Neural progenitor cell (in vitro differentiated cells): ENCODE data around the gene FRY. TPM values are rescaled to one million over a fixed set of nuclear protein-coding genes. Genes with fewer than 3 reads are reported as not detected.

Experiments
- DNase-seq: peaks from one replicate; pipeline ENCODE4 v3.0.0-alpha.2; 2016; ENCODE audit warnings: low spot score
- H2AFZ ChIP-seq: fragments of 200-600 bp; sonication (generic); replicated peaks from 2 replicates; pipeline ENCODE4 v1.6.1; 2016; ENCODE audit warnings: antibody characterized with exemption
- H3F3A ChIP-seq: fragments of 200-600 bp; sonication (generic); 2 replicates; pipeline ENCODE4 v1.6.1; 2016; ENCODE audit warnings: antibody characterized with exemption, low read depth
- H3K27ac ChIP-seq: fragments of 200-600 bp; sonication (generic); 2 replicates; pipeline ENCODE4 v1.5.1; 2016; ENCODE audit warnings: mild to moderate bottlenecking
- H3K27me3 ChIP-seq: fragments of 200-600 bp; sonication (generic); 2 replicates; pipeline ENCODE4 v1.6.1; 2016; ENCODE audit warnings: mild to moderate bottlenecking, moderate library complexity
- H3K36me3 ChIP-seq: fragments of 200-600 bp; sonication (generic); 2 replicates; pipeline ENCODE4 v1.5.1; 2016
- H3K4me1 ChIP-seq: fragments of 200-600 bp; sonication (generic); 2 replicates; pipeline ENCODE4 v1.6.1; 2016; ENCODE audit warnings: mixed run types
- H3K4me2 ChIP-seq: fragments of 200-600 bp; sonication (generic); 2 replicates; pipeline ENCODE4 v1.6.1; 2016
- H3K4me3 ChIP-seq: fragments of 200-600 bp; sonication (generic); 2 replicates; pipeline ENCODE4 v1.5.1; 2016
- H3K79me2 ChIP-seq: fragments of 200-600 bp; sonication (generic); 2 replicates; pipeline ENCODE4 v1.6.1; 2016; ENCODE audit warnings: low read depth
- H3K9ac ChIP-seq: fragments of 200-600 bp; sonication (generic); 2 replicates; pipeline ENCODE4 v1.6.1; 2016
- H3K9me3 ChIP-seq: fragments of 200-600 bp; sonication (generic); 2 replicates; pipeline ENCODE4 v1.5.1; 2016; ENCODE audit warnings: low read depth
- H4K20me1 ChIP-seq: fragments of 200-600 bp; sonication (generic); 2 replicates; pipeline ENCODE4 v1.6.1; 2016; ENCODE audit warnings: low read depth
- H3K27ac Mint-ChIP-seq: 3 replicates; pipeline ENCODE4 v1.8.0; 2021; ENCODE audit warnings: mixed read lengths
- H3K27me3 Mint-ChIP-seq: 2 replicates; pipeline ENCODE4 v1.8.0; 2022; ENCODE audit warnings: low read depth, mild to moderate bottlenecking, inconsistent platforms, moderate library complexity, mixed read lengths; ENCODE audit not compliant: insufficient read depth
- H3K36me3 Mint-ChIP-seq: 3 replicates; pipeline ENCODE4 v1.8.0; 2021; ENCODE audit warnings: mixed read lengths
- H3K4me1 Mint-ChIP-seq: 3 replicates; pipeline ENCODE4 v1.8.0; 2021; ENCODE audit warnings: mixed read lengths
- H3K4me3 Mint-ChIP-seq: 3 replicates; pipeline ENCODE4 v1.8.0; 2021; ENCODE audit warnings: mild to moderate bottlenecking, moderate library complexity, mixed read lengths
- H3K9me3 Mint-ChIP-seq: 3 replicates; pipeline ENCODE4 v1.8.0; 2020; ENCODE audit warnings: mixed read lengths
- EZH2 ChIP-seq: fragments of 200-600 bp; sonication (generic); IDR thresholded peaks from 2 replicates; pipeline ENCODE4 v1.6.1; 2017; ENCODE audit warnings: antibody characterized with exemption, mild to moderate bottlenecking, moderate library complexity
- EZH2phosphoT487 ChIP-seq: fragments of 200-600 bp; sonication (generic); IDR thresholded peaks from 2 replicates; pipeline ENCODE4 v1.6.1; 2017; ENCODE audit warnings: antibody characterized with exemption
- total RNA-seq: library from RNA; depleted of rRNA; stranded (reverse); fragments of >200 nt; gene quantifications from 2 replicates; pipeline ENCODE4 v1.2.3, GENCODE V29; 2015; ENCODE audit warnings: low replicate concordance
- TF ChIP-seq, protein P1 (sequence below): fragments of 200-600 bp; sonication (generic); IDR thresholded peaks from 2 replicates; pipeline ENCODE4 v1.5.1; 2017; ENCODE audit warnings: antibody characterized with exemption, mild to moderate bottlenecking

Gene FRY
- total RNA-seq, 1 donor from 2014 or later: 12.6 TPM

DNA sequence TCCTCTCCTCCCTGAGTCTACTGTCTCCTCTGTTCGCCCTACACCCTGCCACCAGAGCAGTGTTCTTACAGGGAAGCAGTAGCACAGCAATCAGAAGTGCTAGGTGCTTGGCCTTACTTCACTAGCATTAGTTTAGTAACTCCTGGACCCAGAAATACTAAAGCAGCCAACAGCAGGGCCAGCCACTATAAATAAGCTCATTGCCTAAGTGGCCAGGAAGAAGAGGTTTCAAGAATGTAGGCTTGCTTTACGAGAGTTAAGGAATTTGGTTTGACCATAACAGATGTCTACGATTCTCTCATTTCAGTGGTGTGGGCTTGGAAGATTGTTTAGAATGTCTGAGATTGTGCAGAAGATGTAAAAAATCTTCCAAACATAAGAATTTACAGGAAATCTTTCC lies 180.2 kb downstream of the FRY start:
- TF ChIP-seq EZH2phosphoT487 (no peak), EZH2 (no peak)
- TF ChIP-seq, protein P1, sequence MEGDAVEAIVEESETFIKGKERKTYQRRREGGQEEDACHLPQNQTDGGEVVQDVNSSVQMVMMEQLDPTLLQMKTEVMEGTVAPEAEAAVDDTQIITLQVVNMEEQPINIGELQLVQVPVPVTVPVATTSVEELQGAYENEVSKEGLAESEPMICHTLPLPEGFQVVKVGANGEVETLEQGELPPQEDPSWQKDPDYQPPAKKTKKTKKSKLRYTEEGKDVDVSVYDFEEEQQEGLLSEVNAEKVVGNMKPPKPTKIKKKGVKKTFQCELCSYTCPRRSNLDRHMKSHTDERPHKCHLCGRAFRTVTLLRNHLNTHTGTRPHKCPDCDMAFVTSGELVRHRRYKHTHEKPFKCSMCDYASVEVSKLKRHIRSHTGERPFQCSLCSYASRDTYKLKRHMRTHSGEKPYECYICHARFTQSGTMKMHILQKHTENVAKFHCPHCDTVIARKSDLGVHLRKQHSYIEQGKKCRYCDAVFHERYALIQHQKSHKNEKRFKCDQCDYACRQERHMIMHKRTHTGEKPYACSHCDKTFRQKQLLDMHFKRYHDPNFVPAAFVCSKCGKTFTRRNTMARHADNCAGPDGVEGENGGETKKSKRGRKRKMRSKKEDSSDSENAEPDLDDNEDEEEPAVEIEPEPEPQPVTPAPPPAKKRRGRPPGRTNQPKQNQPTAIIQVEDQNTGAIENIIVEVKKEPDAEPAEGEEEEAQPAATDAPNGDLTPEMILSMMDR: no peak
- H3K4me3 ChIP-seq: no peak overlapping the region
- H3K36me3 Mint-ChIP-seq: no peaks in the 10 kb centered on the region
- no peak overlapping the region for H3K27ac ChIP-seq
- no peak overlapping the region for H2AFZ ChIP-seq
- H3F3A ChIP-seq: no peaks in the 10 kb centered on the region
- H3K4me1 ChIP-seq: no peaks in the 10 kb centered on the region
- H3K27me3 Mint-ChIP-seq: peaks cover 2% of the 10 kb centered on the region
- no peak overlapping the region for H3K4me2 ChIP-seq
- no peak overlapping the region for H3K9ac ChIP-seq
- no peak for DNase-seq
- peaks cover 5% of the 10 kb centered on the region for H3K4me1 Mint-ChIP-seq
- no peaks in the 10 kb centered on the region for H3K36me3 ChIP-seq
- no peaks in the 10 kb centered on the region for H3K9me3 ChIP-seq
- H3K4me3 Mint-ChIP-seq: no peak overlapping the region
- no peaks in the 10 kb centered on the region for H4K20me1 ChIP-seq
- H3K27me3 ChIP-seq: no peaks in the 10 kb centered on the region
- H3K27ac Mint-ChIP-seq: no peak overlapping the region
- H3K79me2 ChIP-seq: no peaks in the 10 kb centered on the region
- no peaks in the 10 kb centered on the region for H3K9me3 Mint-ChIP-seq

DNA sequence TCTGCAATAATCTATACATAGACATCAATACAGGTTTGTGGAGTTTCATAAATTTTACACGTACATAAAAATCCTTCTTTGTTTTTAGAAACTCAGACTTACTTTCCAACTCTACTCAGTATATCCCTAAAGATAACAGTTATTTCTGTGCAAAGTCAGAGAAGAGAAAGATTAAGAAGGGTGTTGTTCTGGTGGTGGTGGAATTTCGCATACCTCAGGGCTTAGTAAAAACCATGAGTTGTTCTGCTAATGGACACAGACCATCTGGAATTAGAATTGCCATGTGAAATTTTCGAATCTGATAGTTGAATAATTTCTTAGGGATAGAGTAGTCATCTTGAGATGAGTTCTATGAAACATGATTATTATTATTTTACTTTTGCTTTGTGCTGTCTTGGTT lies 180.8 kb downstream of the FRY start:
- Histone ChIP-seq H3K4me1 (no peaks in the 10 kb centered on the region), H3K36me3 (no peaks in the 10 kb centered on the region), H3K9ac (no peak overlapping the region), H3K79me2 (no peaks in the 10 kb centered on the region), H3K27ac (no peak overlapping the region), H3K27me3 (no peaks in the 10 kb centered on the region), H3K4me3 (no peak overlapping the region), H3F3A (no peaks in the 10 kb centered on the region), H2AFZ (no peak overlapping the region), H3K4me2 (no peak overlapping the region), H3K9me3 (no peaks in the 10 kb centered on the region), H4K20me1 (no peaks in the 10 kb centered on the region)
- H3K27me3 Mint-ChIP-seq: peaks cover 2% of the 10 kb centered on the region
- DNase-seq: no peak
- H3K27ac Mint-ChIP-seq: no peak overlapping the region
- TF ChIP-seq EZH2 (no peak), EZH2phosphoT487 (no peak)
- TF ChIP-seq, protein P1: no peak
- no peaks in the 10 kb centered on the region for H3K36me3 Mint-ChIP-seq
- no peaks in the 10 kb centered on the region for H3K4me1 Mint-ChIP-seq
- no peak overlapping the region for H3K4me3 Mint-ChIP-seq
- no peaks in the 10 kb centered on the region for H3K9me3 Mint-ChIP-seq

DNA sequence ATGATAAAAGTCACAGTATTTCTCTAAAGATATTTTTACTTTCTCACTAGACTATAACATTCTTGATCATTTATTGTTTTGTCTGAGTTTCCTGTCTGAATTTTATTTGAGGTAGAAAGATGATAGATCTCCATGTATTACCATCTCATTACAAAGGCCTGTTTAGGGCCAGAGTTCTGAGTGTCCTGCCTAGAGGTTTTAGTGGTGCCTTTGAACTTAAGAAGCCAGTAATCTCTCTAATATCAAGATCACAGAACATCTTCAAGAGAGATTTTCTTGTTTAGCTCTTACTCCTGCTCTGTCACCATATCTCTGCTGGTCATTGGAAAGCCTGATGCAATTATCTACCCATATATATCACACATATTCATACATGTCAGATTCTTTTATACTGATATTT lies 182.1 kb downstream of the FRY start:
- no peaks in the 10 kb centered on the region for H3K36me3 ChIP-seq
- H3F3A ChIP-seq: no peaks in the 10 kb centered on the region
- no peak overlapping the region for H3K27ac ChIP-seq
- Mint-ChIP-seq H3K9me3 (no peaks in the 10 kb centered on the region), H3K4me1 (no peaks in the 10 kb centered on the region), H3K27ac (no peak overlapping the region), H3K4me3 (no peak overlapping the region), H3K36me3 (peaks cover under 1% of the 10 kb centered on the region), H3K27me3 (peaks cover 2% of the 10 kb centered on the region)
- H3K27me3 ChIP-seq: no peaks in the 10 kb centered on the region
- no peak for DNase-seq
- H3K4me1 ChIP-seq: no peaks in the 10 kb centered on the region
- H3K4me2 ChIP-seq: no peak overlapping the region
- H2AFZ ChIP-seq: no peak overlapping the region
- TF ChIP-seq EZH2: no peak
- TF ChIP-seq EZH2phosphoT487: no peak
- no peak overlapping the region for H3K4me3 ChIP-seq
- no peaks in the 10 kb centered on the region for H3K9me3 ChIP-seq
- H4K20me1 ChIP-seq: no peaks in the 10 kb centered on the region
- H3K9ac ChIP-seq: no peak overlapping the region
- no peaks in the 10 kb centered on the region for H3K79me2 ChIP-seq

DNA sequence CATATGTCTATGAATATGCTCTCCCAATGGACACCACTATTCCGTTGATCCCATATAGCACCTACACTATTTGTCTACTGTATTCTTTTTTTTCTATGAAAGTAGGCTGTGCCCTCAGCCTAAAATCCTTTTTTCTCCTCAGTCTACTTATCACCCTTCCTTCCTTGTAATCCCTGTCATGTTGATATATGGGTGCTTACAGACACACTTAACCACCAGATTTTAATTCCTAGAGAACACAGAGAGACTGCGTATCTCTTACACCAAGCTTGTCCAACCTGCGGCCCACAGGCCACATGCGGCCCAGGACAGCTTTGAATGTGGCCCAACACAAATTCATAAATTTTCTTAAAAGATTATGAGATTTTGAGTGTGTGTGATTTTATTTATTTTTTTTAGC lies 182.5 kb downstream of the FRY start:
- no peaks in the 10 kb centered on the region for H3K4me1 Mint-ChIP-seq

More for the DNA sequence above, 182.5 kb downstream of the FRY start:
- Histone ChIP-seq H3K4me1 (no peaks in the 10 kb centered on the region), H3K4me2 (no peak overlapping the region), H3K79me2 (no peaks in the 10 kb centered on the region), H3F3A (no peaks in the 10 kb centered on the region), H3K36me3 (no peaks in the 10 kb centered on the region), H3K9me3 (no peaks in the 10 kb centered on the region), H4K20me1 (no peaks in the 10 kb centered on the region), H3K27me3 (no peaks in the 10 kb centered on the region), H3K4me3 (no peak overlapping the region), H3K27ac (no peak overlapping the region), H3K9ac (no peak overlapping the region), H2AFZ (no peak overlapping the region)
- H3K27me3 Mint-ChIP-seq: peaks cover 2% of the 10 kb centered on the region
- no peaks in the 10 kb centered on the region for H3K9me3 Mint-ChIP-seq
- H3K36me3 Mint-ChIP-seq: peaks cover 3% of the 10 kb centered on the region
- no peak overlapping the region for H3K4me3 Mint-ChIP-seq
- no peak for DNase-seq
- TF ChIP-seq, protein P1: no peak
- TF ChIP-seq EZH2phosphoT487: no peak
- TF ChIP-seq EZH2: no peak
- H3K27ac Mint-ChIP-seq: no peak overlapping the region
